IPS-20b (cell line): ENCODE measurements around the gene CSNK1A1L.
"Not testable (repeated sequence)": the region's sequence is repeated elsewhere in the genome, so short reads cannot be mapped to it uniquely, and the experiment has no call there.

Experiments used
- H3K27ac ChIP-seq: one replicate; pipeline ENCODE4 v1.5.1; 2013; ENCODE audit warnings: low read length
- H3K27me3 ChIP-seq: 2 replicates; pipeline ENCODE4 v1.6.1; 2013; ENCODE audit warnings: mild to moderate bottlenecking, low read length, inconsistent platforms; ENCODE audit not compliant: insufficient read depth
- H3K36me3 ChIP-seq: 2 replicates; pipeline ENCODE4 v1.6.1; 2013; ENCODE audit warnings: low read depth, mild to moderate bottlenecking, inconsistent platforms, low read length, moderate library complexity; ENCODE audit not compliant: insufficient read depth
- H3K4me1 ChIP-seq: 2 replicates; pipeline ENCODE4 v1.6.1; 2013; ENCODE audit warnings: mild to moderate bottlenecking, control low read depth, inconsistent platforms, low read length, moderate library complexity; ENCODE audit not compliant: insufficient read depth
- H3K4me3 ChIP-seq: 2 replicates; pipeline ENCODE4 v1.5.1; 2013; ENCODE audit warnings: mild to moderate bottlenecking, low read length, inconsistent platforms
- H3K9ac ChIP-seq: 2 replicates; pipeline ENCODE4 v1.6.1; 2013; ENCODE audit warnings: low read depth, mild to moderate bottlenecking, inconsistent platforms, low read length, moderate library complexity
- H3K9me3 ChIP-seq: 2 replicates; pipeline ENCODE4 v1.6.1; 2013; ENCODE audit warnings: mild to moderate bottlenecking, low read depth, low read length, inconsistent platforms; ENCODE audit not compliant: insufficient read depth

Gene CSNK1A1L

GRCh38 chr13:37056228-37056627 is 49.2 kb downstream of the CSNK1A1L start:
- H3K9me3 ChIP-seq, H3K27ac ChIP-seq, H3K4me1 ChIP-seq, H3K9ac ChIP-seq, H3K27me3 ChIP-seq, H3K4me3 ChIP-seq, H3K36me3 ChIP-seq: not testable (repeated sequence)
